ENCODE data around the gene NCL.
A peak's percentile ranks its signal among the peaks of the same experiment; 100 is the strongest.

The NCL gene

GRCh38 chr2:231463698-231464575 is at the start of gene NCL:
Gene NCL (minus strand): TSS chr2:231464484. CDS start chr2:231464353, 131 bp downstream.
- peak; percentile 95 for DNase-seq

- no peak for DNase-seq
Measured at GRCh38 chr2:231513746-231514224, 49.5 kb upstream of the NCL start.

- no peak for DNase-seq
Measured at GRCh38 chr2:231512222-231512621, 47.9 kb upstream of the NCL start.

- no peak for DNase-seq
Measured at GRCh38 chr2:231503766-231504165, 39.5 kb upstream of the NCL start.

- DNase-seq, result no peak
Measured at GRCh38 chr2:231502596-231502995, 38.3 kb upstream of the NCL start.

GRCh38 chr2:231497651-231498050 is 33.4 kb upstream of the NCL start:
- no peak for DNase-seq

GRCh38 chr2:231494669-231495068 is 30.4 kb upstream of the NCL start:
- no peak for DNase-seq

- DNase-seq, result no peak
Measured at GRCh38 chr2:231490801-231491200, 26.5 kb upstream of the NCL start.

- no peak for DNase-seq
Measured at GRCh38 chr2:231489990-231490389, 25.7 kb upstream of the NCL start.

GRCh38 chr2:231488331-231488730 is 24.0 kb upstream of the NCL start:
- no peak for DNase-seq

- DNase-seq, result no peak
Measured at GRCh38 chr2:231486851-231487596, 22.7 kb upstream of the NCL start.

- DNase-seq, result no peak
Measured at GRCh38 chr2:231483398-231484329, 19.4 kb upstream of the NCL start.

GRCh38 chr2:231482806-231483391 is 18.6 kb upstream of the NCL start:
- DNase-seq, result peak; percentile 17

- DNase-seq, result no peak
Measured at GRCh38 chr2:231480781-231481180, 16.5 kb upstream of the NCL start.

GRCh38 chr2:231479455-231479854 is 15.2 kb upstream of the NCL start:
- no peak for DNase-seq

- no peak for DNase-seq
Measured at GRCh38 chr2:231476920-231477319, 12.6 kb upstream of the NCL start.

GRCh38 chr2:231475965-231476364 is 11.7 kb upstream of the NCL start:
- no peak for DNase-seq

GRCh38 chr2:231472816-231473215 is 8.5 kb upstream of the NCL start:
- DNase-seq, result no peak

- no peak for DNase-seq
Measured at GRCh38 chr2:231470246-231470900, 6.1 kb upstream of the NCL start.

GRCh38 chr2:231469583-231469950 is 5.3 kb upstream of the NCL start:
- no peak for DNase-seq

GRCh38 chr2:231467613-231468530 is 3.6 kb upstream of the NCL start:
- no peak for DNase-seq

Measured in NCI-H1694 treated with DMSO at 0.1 percent for 48 hours (cell line).